ENCODE data around the gene SLC5A4.
"Not testable (repeated sequence)": the region's sequence is repeated elsewhere in the genome, so short reads cannot be mapped to it uniquely, and the experiment has no call there.

Gene SLC5A4

GRCh38 chr22:32267011-32267410 is 11.9 kb upstream of the SLC5A4 start:
- TF ChIP-seq, protein P1, sequence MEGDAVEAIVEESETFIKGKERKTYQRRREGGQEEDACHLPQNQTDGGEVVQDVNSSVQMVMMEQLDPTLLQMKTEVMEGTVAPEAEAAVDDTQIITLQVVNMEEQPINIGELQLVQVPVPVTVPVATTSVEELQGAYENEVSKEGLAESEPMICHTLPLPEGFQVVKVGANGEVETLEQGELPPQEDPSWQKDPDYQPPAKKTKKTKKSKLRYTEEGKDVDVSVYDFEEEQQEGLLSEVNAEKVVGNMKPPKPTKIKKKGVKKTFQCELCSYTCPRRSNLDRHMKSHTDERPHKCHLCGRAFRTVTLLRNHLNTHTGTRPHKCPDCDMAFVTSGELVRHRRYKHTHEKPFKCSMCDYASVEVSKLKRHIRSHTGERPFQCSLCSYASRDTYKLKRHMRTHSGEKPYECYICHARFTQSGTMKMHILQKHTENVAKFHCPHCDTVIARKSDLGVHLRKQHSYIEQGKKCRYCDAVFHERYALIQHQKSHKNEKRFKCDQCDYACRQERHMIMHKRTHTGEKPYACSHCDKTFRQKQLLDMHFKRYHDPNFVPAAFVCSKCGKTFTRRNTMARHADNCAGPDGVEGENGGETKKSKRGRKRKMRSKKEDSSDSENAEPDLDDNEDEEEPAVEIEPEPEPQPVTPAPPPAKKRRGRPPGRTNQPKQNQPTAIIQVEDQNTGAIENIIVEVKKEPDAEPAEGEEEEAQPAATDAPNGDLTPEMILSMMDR (IDR thresholded peaks at IDR 0.05; ENCODE audit: low read depth, low read length): no peak

DNA sequence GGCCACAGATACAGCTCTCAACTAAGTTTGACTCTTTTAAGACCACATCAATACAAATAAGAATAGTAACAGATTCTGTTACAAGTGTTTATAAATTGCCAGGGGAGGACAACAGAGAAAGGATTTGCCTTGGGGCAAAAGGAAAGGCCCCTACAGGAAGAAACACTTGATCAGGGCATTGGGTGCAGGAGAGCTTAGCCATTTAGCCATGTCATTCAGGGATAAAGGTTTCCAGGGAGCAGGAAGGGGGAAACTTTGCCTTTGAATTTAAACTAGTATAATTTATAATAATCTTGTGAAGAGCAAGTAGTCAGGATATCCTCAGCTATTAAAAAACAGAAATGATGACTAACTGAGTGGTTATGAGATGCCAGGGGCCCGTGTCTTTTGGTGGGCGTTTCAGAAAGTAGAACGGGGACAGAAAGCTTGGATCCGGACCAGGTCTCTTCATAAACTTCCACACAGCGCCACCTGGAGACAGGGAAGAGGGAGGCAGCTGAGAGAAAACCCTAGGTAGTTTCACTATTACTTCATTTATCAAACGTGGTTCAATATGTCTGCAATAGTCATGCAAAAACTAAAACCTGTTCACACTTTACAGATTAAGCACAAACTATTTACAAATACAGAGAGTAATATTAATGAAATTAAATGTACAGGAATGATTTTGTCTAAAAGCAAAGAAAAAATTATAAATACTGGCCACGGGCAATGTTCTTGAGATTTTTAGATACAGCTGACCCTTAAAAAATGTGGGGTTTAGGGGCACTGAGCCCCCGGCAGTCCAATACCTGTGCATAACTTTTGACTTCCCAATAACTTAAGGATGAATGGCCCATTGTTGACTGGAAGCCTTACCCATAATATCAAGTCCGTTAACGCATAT is 11.0 kb upstream of the SLC5A4 start:
- peak; percentile 78 to 81 for DNase-seq (ENCODE audit: low read depth in 2 of 2)
- H3K4me3 ChIP-seq (replicated peaks in 1 of 2; ENCODE audit: low read depth in 2 of 2, low read length in 2 of 2): no peak overlapping the region
- TF ChIP-seq, protein P1 (IDR thresholded peaks at IDR 0.05; ENCODE audit: low read depth, low read length): peak; percentile 87

More at GRCh38 chr22:32267011-32267410, 11.9 kb upstream of the SLC5A4 start:
- H3K4me3 ChIP-seq (replicated peaks in 1 of 2; ENCODE audit: low read depth in 2 of 2, low read length in 2 of 2): no peak overlapping the region
- no peak for DNase-seq (ENCODE audit: low read depth in 2 of 2)

GRCh38 chr22:32263678-32264077 is 8.5 kb upstream of the SLC5A4 start:
- DNase-seq (ENCODE audit: low read depth in 2 of 2); H3K4me3 ChIP-seq (replicated peaks in 1 of 2; ENCODE audit: low read depth in 2 of 2, low read length in 2 of 2): not testable (repeated sequence)

GRCh38 chr22:32261306-32261705 is 6.2 kb upstream of the SLC5A4 start:
- DNase-seq (ENCODE audit: low read depth in 2 of 2): no peak
- no peak overlapping the region for H3K4me3 ChIP-seq (replicated peaks in 1 of 2; ENCODE audit: low read depth in 2 of 2, low read length in 2 of 2)
- TF ChIP-seq, protein P1 (IDR thresholded peaks at IDR 0.05; ENCODE audit: low read depth, low read length): no peak

- TF ChIP-seq, protein P1 (IDR thresholded peaks at IDR 0.05; ENCODE audit: low read depth, low read length): no peak
- DNase-seq (ENCODE audit: low read depth in 2 of 2): no peak
These were observed 3.6 kb upstream of the SLC5A4 start for GRCh38 chr22:32258791-32259190.

DNA sequence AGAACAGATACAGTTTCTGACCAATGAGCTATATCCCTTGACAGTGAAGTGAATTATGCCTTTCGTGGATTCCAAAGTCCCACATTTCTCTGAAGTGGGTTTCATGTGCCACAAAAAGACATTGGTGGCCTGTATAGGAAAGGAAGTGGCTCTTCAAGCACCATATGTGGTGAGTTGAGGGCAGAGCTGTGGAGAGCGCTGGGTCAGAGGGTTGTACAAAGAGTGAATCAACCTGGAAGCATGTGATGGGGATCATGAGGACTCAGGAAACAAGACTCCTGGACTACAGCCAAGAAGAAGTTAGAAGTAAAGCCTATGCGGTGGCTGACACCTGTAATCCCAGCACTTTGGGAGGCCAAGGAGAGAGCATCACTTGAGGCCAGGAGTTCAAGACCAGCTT is 579 bp upstream of the SLC5A4 start:
- H3K4me3 ChIP-seq (replicated peaks in 1 of 2; ENCODE audit: low read depth in 2 of 2, low read length in 2 of 2): no peak overlapping the region
- no peak for DNase-seq (ENCODE audit: low read depth in 2 of 2)
- TF ChIP-seq, protein P1 (IDR thresholded peaks at IDR 0.05; ENCODE audit: low read depth, low read length): no peak

More at GRCh38 chr22:32258791-32259190, 3.6 kb upstream of the SLC5A4 start:
- no peak overlapping the region for H3K4me3 ChIP-seq (replicated peaks in 1 of 2; ENCODE audit: low read depth in 2 of 2, low read length in 2 of 2)

- TF ChIP-seq, protein P1 (IDR thresholded peaks at IDR 0.05; ENCODE audit: low read depth, low read length): no peak
- DNase-seq (ENCODE audit: low read depth in 2 of 2): no peak
- H3K4me3 ChIP-seq (replicated peaks in 1 of 2; ENCODE audit: low read depth in 2 of 2, low read length in 2 of 2): no peak overlapping the region
These were observed 5.9 kb downstream of the SLC5A4 start for GRCh38 chr22:32249231-32249630.

Measured in cardiac fibroblast (primary cell).